Brain pericyte (primary cell): ENCODE results near the gene MAP4K3.
A peak's percentile ranks its signal among the peaks of the same experiment; 100 is the strongest.

Source experiments
- DNase-seq: peaks from one replicate; pipeline ENCODE4 v3.0.0-alpha.2; 2012; ENCODE audit warnings: low read depth, low spot score

The MAP4K3 gene

GRCh38 chr2:39436592-39437521 is at the start of gene MAP4K3:
Gene MAP4K3 (minus strand): TSS chr2:39437285. CDS start chr2:39436987, 298 bp downstream.
- peak; percentile 76 for DNase-seq

GRCh38 chr2:39486071-39486470 is 49.0 kb upstream of the MAP4K3 start:
- no peak for DNase-seq

GRCh38 chr2:39484620-39485495 is 47.8 kb upstream of the MAP4K3 start:
- DNase-seq = no peak

- no peak for DNase-seq
Observed at GRCh38 chr2:39484206-39484605, 47.1 kb upstream of the MAP4K3 start.

- DNase-seq = no peak
Observed at GRCh38 chr2:39483534-39483933, 46.4 kb upstream of the MAP4K3 start.

GRCh38 chr2:39481611-39482010 is 44.5 kb upstream of the MAP4K3 start:
- no peak for DNase-seq

GRCh38 chr2:39479696-39480095 is 42.6 kb upstream of the MAP4K3 start:
- DNase-seq = no peak

- DNase-seq = no peak
Observed at GRCh38 chr2:39479053-39479670, 42.1 kb upstream of the MAP4K3 start.

- DNase-seq = no peak
Observed at GRCh38 chr2:39476524-39476923, 39.4 kb upstream of the MAP4K3 start.

- no peak for DNase-seq
Observed at GRCh38 chr2:39475006-39475405, 37.9 kb upstream of the MAP4K3 start.

- no peak for DNase-seq
Observed at GRCh38 chr2:39470580-39470979, 33.5 kb upstream of the MAP4K3 start.

- no peak for DNase-seq
Observed at GRCh38 chr2:39469807-39470206, 32.7 kb upstream of the MAP4K3 start.

- DNase-seq = no peak
Observed at GRCh38 chr2:39468579-39469451, 31.7 kb upstream of the MAP4K3 start.

- DNase-seq = no peak
Observed at GRCh38 chr2:39466311-39466710, 29.2 kb upstream of the MAP4K3 start.

- DNase-seq = no peak
Observed at GRCh38 chr2:39464864-39465263, 27.8 kb upstream of the MAP4K3 start.

- DNase-seq = no peak
Observed at GRCh38 chr2:39455826-39456225, 18.7 kb upstream of the MAP4K3 start.

GRCh38 chr2:39452396-39452795 is 15.3 kb upstream of the MAP4K3 start:
- DNase-seq = no peak

GRCh38 chr2:39451954-39452353 is 14.9 kb upstream of the MAP4K3 start:
- DNase-seq = no peak

- no peak for DNase-seq
Observed at GRCh38 chr2:39448169-39448502, 11.1 kb upstream of the MAP4K3 start.

GRCh38 chr2:39447266-39448168 is 10.4 kb upstream of the MAP4K3 start:
- DNase-seq = no peak
